GM21619 (cell line): ENCODE results near the gene GRP.

Source experiments
- ATAC-seq: cut with Tn5 transposase; IDR thresholded peaks from one replicate; pipeline ENCODE4 v1.9.1; 2021; ENCODE audit not compliant: unreplicated experiment

GRP gene

DNA sequence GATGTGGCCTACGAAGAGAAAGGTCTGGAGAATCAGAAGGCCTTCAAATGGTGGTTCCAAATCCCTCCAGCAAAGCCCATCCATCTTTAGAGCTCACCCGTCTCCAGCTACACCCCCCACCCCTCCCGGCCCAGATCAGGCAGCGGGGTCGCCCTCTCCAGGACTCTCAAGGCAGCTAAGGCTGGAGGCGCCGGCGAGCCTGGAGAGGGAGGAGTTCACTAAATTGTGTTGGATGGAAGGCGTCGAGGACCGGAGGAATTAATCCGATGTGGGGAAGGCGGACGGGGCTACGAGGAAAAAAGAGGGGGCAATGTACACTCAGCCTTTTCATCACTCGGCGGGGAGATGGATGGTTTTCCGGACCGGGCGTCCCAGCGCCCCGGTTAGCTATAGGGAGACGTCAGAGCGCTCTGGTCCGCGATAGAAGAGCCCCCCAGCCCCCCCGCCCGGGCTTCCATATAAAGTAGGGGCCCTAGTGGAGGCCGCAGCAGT, at the start of gene GRP:
Gene GRP, plus strand, starts transcription at position 487 of the 492 bp plus-strand sequence. CDS start 108 bp downstream, outside the sequence.
- ATAC-seq = no peak

DNA sequence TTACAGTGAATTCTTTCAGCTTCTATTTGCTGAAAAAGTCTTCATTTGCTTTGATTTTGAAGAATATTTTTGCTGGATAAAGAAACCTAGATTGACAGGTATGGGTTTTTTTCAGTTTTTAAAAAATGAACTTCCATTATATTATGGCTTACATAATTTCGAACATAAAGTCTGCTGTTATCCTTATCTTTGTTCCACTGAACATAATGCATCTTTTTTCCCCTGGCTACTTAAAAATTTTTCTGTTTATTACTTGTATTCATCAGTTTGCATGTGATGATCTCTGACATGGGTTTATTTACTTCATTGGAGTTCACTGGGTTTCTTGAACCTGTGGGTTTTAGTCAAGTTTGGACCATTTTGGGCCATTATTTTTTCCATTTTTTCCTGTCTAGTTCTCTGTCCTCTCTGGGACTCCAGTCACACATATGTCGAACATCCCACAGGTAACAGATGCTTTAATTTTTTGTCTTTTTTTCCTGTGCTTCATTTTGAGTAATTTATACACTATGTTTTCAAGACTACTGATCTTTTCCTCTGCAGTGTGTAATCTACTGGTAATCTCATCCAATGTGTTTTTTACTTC, 47.2 kb upstream of the GRP start:
- ATAC-seq = no peak

DNA sequence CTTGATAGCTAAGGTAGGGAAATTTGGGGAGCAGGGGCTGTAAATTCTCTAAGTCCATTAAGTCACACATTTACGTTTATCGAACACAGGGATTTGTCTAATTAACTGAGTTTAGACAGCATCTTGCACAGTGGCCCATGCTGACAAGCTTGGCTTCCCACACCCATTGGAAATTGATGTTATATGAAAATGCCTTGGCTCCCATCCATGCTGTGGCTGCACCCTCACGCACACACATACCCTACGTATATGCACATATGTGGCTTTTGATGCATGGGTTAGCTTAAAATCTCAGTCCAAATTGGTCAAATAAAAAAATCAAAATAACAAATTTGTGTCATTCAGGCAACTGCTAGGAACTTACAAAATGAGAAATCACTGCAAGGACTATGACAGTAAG, 42.5 kb upstream of the GRP start:
- no peak for ATAC-seq

DNA sequence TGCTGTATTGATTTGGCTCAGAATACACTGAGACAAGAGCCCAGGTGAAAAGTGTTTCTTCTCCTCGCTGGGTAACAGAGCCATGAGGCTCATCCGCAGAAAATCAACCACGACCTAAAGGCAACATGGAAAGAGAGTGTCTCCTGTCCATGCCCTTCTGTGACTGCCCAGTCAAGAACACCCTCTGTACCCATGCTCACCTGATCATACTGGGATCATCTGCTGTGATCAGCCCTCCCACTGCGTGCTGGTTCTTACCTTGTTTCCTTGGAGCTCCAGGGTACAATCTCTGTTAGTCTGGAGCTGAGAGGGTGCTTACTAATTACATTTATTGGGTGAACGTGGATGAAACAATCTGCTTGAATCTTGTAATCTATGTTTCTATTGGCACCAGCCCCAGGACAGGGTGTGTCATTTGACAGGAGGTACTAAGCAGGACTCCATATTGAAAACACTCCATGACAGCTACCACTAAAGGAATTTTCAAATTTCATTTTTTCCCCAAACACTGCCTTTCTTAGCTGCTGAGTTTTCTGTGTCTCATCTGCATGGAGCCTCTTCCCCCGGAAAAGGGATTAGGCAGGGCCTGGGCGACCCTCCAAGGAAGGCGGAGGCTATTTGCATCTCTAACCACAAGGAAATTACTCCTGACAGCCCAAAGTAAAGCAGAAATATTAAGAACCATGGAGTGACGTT, 39.7 kb upstream of the GRP start:
- ATAC-seq = no peak

GRCh38 chr18:59182673-59183072, 37.3 kb upstream of the GRP start:
- ATAC-seq = no peak

GRCh38 chr18:59189008-59189407, 30.9 kb upstream of the GRP start:
- no peak for ATAC-seq

DNA sequence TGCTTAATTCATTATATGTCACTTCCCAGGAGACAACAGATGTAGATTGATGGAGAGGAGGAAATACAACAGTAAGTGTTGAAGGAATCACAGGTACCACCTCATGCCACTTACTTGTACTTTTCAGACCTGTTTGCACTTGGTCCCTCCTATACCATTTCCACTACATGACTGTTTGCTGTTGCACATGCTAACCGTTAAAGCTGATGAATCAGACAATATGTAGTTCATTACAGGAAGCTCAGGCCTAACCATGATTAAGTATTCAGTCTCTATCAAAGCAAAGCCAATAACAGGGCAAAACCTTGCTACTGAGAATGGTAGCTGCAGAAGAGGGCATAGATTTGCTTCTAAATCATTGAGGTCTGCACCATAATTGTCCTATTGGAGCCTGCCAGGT, 30.2 kb upstream of the GRP start:
- no peak for ATAC-seq

DNA sequence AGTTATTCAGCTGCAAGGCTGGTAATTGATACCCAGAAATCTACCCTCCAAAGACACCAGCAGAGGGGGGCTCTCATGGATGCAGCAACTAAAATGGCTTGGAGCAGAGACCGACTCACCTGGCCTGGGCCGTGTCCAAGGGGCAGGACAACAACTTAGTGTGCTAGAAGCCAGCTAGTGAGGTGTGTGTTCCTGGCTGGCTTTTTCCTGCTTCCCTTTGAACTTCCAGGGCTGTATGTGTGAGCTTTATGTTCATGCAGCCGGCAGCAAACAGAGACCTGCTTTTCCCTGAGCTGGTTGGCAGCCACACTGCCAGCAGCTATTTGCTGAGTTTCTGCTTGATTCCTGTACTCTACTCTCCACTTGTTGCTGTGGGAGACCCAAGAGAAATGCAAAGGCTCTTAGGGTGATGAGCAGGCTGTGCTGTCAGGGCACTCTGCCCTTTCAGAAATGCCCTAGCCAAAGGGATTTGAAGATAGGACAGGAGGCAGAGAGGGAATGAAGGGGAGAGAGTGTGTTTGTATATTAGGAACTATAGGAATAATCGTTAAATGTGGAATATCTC, 23.7 kb upstream of the GRP start:
- ATAC-seq = no peak

- no peak for ATAC-seq
Measured at GRCh38 chr18:59197636-59198035, 22.3 kb upstream of the GRP start.

DNA sequence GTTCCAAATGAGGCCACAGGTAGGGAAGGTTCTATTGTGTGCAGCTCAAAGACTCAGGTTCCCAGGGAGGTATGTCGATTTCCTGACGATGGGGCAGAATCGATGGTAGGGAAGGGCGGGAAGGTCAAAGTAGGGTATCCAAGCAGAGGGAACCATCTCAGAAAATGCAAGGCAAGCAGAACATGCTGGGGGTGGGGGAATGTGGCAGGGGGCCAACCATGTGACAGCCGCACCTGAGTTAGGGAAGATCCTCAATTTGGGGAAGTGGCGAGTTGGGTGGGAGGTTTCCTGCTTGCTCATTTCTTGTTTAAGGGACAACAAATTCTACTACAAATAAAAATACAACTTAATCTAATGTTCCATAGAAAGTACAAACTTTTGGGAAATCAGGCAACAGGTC, 21.7 kb upstream of the GRP start:
- no peak for ATAC-seq

GRCh38 chr18:59200787-59201186, 19.2 kb upstream of the GRP start:
- no peak for ATAC-seq

DNA sequence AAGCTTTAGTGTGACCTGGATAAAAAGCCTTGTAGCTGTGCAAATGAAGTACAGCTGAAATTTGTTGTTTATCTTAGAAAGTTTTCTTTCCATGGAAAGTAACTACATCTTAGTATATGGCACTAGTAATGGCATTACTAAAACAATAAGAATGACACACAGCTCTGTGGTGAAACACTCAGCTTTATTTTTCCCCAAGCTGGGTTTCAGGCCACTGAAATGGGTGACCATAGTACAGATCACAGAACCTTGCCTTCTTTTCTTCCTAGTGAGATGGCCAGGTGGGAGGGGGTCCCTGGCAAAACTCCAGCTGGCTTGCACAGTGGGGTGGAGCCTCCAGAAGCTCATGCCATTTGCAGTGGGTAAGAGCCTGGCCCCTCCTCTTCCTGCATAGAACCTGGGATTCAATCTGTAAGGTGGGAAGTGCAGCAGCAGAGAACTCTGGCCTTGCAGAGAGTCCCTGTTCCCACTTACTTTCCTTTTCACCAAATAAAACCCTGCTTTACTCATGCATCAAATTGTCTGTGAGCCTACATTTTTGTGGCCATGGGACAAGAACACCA, 17.6 kb upstream of the GRP start:
- ATAC-seq = no peak

DNA sequence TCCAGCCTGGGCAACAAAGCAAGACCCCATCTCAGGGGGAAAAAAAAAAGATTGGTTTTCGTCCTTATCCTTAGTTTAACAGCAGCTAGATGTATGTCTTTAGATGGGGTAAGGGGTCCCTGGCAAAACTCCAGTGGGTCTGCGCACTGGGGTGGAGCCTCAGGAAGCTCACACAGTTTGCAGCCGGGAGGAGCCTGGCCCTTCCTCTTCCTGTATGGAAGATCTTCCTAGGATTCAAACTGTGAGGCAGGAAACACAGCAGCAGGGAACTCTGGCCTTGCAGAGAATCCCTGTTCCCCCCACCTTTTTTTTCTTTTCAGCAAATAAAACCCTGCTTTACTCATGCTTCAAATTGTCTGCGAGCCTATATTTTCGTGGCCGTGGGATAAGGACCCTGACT, 12.5 kb upstream of the GRP start:
- no peak for ATAC-seq

DNA sequence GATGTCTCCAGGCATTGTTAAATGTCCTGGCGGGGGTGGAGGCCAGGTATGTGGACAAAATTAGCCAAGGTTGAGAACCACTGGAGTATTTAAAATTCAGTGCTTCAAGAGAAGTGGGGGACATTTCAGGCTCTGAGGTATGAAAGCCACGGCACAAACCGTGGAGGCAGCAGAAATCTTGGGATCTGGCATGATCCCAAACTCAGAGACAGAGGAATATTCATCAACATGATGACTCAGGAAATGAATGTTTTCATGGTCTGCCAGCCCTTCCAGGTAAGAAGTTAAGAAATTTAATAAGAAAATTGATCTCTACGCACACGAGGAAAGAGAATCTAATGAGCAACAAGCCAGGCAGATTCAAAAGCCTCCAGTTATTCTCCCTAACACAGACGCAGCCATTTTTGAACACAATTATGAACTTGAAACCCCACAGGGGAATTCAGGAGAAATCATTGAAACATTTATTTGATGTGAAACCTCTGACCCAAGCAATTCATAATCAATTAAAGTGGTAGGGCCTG, 11.3 kb upstream of the GRP start:
- no peak for ATAC-seq

DNA sequence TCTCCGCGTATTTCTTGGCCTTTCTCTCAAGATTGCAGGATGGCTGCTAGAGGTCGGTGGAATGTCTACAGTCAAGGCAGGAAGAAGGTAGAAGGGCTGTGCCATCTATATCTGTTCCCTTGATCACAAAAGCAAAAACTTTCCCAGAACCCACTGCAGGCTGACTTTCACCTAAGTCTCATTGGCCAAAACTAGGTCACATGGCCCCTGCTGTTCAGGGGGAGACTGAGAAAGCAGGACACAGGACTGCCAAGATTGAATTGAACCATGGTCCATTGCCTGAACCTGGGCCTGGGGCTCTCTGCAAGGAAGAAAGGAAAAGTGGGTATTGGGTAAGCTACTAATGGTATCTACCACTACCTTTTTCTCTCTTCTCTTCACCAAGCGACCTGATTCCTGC, 9.7 kb upstream of the GRP start:
- no peak for ATAC-seq

GRCh38 chr18:59211629-59212028, 8.3 kb upstream of the GRP start:
- ATAC-seq = no peak

DNA sequence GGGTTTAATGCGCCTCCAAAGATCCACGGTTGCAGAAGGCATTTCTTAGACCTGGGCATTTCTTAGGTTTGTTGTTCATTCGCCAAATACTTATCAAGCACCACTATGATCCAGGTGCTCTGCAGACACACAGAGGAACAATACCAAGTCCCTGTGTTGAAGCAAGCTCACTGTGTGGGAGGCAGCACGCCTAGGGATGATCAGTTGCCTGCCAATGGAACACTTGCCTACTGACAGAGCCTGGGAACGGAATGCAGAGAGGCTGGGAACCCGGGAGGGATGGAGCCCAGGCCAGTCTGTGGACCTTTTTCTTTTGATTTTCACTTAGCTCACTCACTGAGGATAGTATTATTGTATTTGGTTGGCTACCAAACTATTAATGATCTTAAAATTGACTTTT, 1.9 kb upstream of the GRP start:
- no peak for ATAC-seq

DNA sequence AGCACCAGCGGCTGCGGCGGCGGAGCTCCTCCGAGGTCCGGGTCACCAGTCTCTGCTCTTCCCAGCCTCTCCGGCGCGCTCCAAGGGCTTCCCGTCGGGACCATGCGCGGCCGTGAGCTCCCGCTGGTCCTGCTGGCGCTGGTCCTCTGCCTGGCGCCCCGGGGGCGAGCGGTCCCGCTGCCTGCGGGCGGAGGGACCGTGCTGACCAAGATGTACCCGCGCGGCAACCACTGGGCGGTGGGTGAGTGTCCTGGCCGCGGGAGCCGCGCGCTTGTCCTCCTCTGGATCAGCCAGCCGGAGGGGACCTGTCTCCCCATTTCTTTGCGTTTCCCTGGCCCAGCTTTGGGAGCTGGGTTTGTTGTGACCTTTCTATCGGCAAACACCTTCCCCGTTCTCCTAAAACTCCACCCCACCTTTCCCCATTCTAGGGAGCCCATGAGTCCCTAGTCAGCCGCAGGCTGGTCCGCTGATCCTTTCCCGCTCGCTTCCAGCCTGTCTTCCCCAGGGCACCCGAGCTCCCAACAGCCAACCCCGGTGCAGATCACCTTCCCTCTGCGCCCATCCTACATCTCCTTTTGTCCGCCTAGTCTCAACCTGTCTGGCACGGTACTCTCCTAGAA, 316 bp downstream of the GRP start:
- ATAC-seq = no peak

DNA sequence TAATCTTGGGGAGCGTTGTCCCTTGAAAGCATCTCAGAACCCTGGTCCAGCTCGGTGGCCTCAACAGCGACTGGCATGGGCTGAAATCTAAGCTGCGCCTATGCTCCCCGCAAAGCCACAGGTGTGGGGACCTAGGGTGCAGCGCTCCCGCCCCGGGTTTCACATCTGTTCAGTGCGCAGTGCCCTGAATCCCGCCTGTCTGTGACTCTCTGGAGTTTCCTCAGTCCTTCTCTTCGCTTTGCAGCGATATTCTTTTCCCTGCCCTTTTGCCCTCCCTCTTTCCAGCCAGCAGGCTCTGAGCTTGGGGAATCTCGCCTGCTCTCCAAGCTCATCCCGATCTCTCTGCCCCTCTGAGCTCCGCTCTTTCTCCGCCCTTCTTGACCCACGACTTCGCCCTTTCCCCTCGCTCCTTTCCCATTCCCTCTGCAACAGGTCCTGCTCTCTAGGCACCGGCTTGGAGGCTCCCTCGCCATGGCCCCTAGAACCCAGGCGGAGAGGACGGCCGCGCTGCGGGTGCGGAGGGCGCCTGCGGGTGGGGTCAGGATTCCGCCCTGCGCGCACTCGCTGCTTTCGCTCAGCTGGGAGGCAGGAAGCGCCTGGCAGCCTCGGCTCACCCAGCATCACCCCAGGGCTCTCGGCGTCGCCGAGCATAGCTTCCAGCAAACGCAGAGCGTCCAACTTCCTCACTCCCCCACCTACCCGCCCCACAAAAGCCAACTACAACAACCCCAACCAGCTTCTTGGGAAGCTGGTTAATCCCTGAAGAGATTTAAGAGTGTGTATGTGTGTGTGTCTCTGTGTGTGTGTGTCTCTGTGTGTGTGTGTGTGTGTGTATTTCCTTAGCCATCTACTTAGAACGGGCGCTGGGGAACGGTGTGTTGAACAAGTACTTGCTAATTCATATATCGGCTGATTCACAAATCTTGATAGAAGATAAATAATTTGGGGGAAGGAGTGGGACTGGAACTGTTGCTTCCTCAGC, 1.1 kb downstream of the GRP start:
- ATAC-seq = no peak

GRCh38 chr18:59222341-59222740, 2.4 kb downstream of the GRP start:
- no peak for ATAC-seq
